Mesendoderm (in vitro differentiated cells): ENCODE data around the gene CCDC181.

Experiments
- DNase-seq: peaks from one replicate; pipeline ENCODE4 v3.0.0; 2013
- H2AK5ac ChIP-seq: 2 replicates; pipeline ENCODE4 v1.6.1; 2013; ENCODE audit warnings: low read length, inconsistent platforms
- H2BK120ac ChIP-seq: 2 replicates; pipeline ENCODE4 v1.6.1; 2013; ENCODE audit warnings: low read depth, mild to moderate bottlenecking, low read length, moderate library complexity, mixed read lengths
- H2BK15ac ChIP-seq: replicated peaks from 2 replicates; pipeline ENCODE4 v1.6.1; 2013; ENCODE audit warnings: low read depth, mild to moderate bottlenecking, moderate library complexity
- H2BK5ac ChIP-seq: 2 replicates; pipeline ENCODE4 v1.6.1; 2013; ENCODE audit warnings: low read length, inconsistent platforms
- H3K18ac ChIP-seq: 2 replicates; pipeline ENCODE4 v1.6.1; 2013; ENCODE audit warnings: mild to moderate bottlenecking, low read length, mixed read lengths
- H3K23ac ChIP-seq: one replicate; pipeline ENCODE4 v1.6.1; 2013; ENCODE audit warnings: low read length
- H3K27ac ChIP-seq: 2 replicates; pipeline ENCODE4 v1.5.1; 2013; ENCODE audit warnings: low read depth, mild to moderate bottlenecking, inconsistent platforms, low read length, moderate library complexity
- H3K27me3 ChIP-seq: 2 replicates; pipeline ENCODE4 v1.6.1; 2013; ENCODE audit warnings: low read length, control low read depth, mild to moderate bottlenecking, inconsistent platforms; ENCODE audit not compliant: insufficient read depth, poor library complexity
- H3K36me3 ChIP-seq: 2 replicates; pipeline ENCODE4 v1.6.1; 2013; ENCODE audit warnings: low read length, inconsistent platforms; ENCODE audit not compliant: control insufficient read depth, insufficient read depth
- H3K4ac ChIP-seq: one replicate; pipeline ENCODE4 v1.6.1; 2013; ENCODE audit warnings: low read depth, mild to moderate bottlenecking, low read length, moderate library complexity
- H3K4me1 ChIP-seq: 2 replicates; pipeline ENCODE4 v1.6.1; 2013; ENCODE audit warnings: low read depth, low read length, inconsistent platforms; ENCODE audit not compliant: control insufficient read depth
- H3K4me2 ChIP-seq: 2 replicates; pipeline ENCODE4 v1.6.1; 2013; ENCODE audit warnings: low read length
- H3K4me3 ChIP-seq: 2 replicates; pipeline ENCODE4 v1.5.1; 2013; ENCODE audit warnings: mild to moderate bottlenecking, low read length
- H3K56ac ChIP-seq: one replicate; pipeline ENCODE4 v1.6.1; 2013; ENCODE audit warnings: low read length
- H3K79me1 ChIP-seq: 2 replicates; pipeline ENCODE4 v1.6.1; 2013; ENCODE audit warnings: low read length, inconsistent platforms
- H3K79me2 ChIP-seq: 2 replicates; pipeline ENCODE4 v1.6.1; 2013; ENCODE audit warnings: mild to moderate bottlenecking, low read length; ENCODE audit not compliant: control insufficient read depth, insufficient read depth
- H3K9ac ChIP-seq: 2 replicates; pipeline ENCODE4 v1.6.1; 2013; ENCODE audit warnings: low read length, inconsistent platforms
- H4K5ac ChIP-seq: one replicate; pipeline ENCODE4 v1.6.1; 2013; ENCODE audit warnings: low read length
- H4K8ac ChIP-seq: one replicate; pipeline ENCODE4 v1.6.1; 2013; ENCODE audit warnings: low read depth, mild to moderate bottlenecking, control low read depth, low read length, moderate library complexity
- WGBS: extraction: QIAGEN DNeasy Blood & Tissue Kit; methylation state at CpG from one replicate; pipeline ENCODE4 v1.1.7; 2013; ENCODE audit warnings: low lambda C conversion rate, missing lambda C conversion rate; ENCODE audit not compliant: insufficient coverage; ENCODE audit errors: extremely low coverage; 5-methylcytosine and 5-hydroxymethylcytosine counted together

The CCDC181 gene

DNA sequence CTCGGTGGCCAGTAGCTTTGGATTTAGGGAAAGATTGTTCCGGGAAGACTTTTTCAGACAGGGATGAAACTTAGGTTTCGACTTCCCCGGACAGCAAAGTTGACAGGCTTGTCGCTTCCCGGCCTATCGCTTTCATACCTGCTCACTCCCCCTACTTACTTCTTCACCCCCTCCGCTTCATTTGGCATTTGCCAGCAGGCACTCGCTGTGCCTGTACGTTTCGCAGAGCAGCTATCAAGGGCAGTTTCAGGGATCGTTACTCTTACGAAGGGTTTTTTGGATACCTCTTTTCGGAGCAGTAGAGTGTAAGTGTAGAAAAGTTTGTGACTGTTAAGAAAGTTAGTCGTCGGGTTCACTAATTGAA is 58.9 kb downstream of the CCDC181 start:
- peak overlapping the region; percentile 91 for H3K56ac ChIP-seq
- H3K27ac ChIP-seq, result peak overlapping the region; percentile 82
- no peak overlapping the region for H3K18ac ChIP-seq
- H2BK15ac ChIP-seq, result no peak overlapping the region
- no peak overlapping the region for H4K8ac ChIP-seq
- no peak overlapping the region for H2BK5ac ChIP-seq
- no peak overlapping the region for H4K5ac ChIP-seq
- H2BK120ac ChIP-seq, result no peak overlapping the region
- peak overlapping the region; percentile 47 for H3K4me2 ChIP-seq
- DNase-seq, result no peak
- H3K36me3 ChIP-seq, result no peaks in the 10 kb centered on the region
- H3K79me2 ChIP-seq, result peaks cover 2% of the 10 kb centered on the region
- WGBS, result no CpG with 5 or more reads among the region's 16 CpGs
- H3K4me3 ChIP-seq, result peak overlapping the region; percentile 90
- no peaks in the 10 kb centered on the region for H3K27me3 ChIP-seq
- H3K23ac ChIP-seq, result no peak overlapping the region
- peak overlapping the region; percentile 84 for H3K9ac ChIP-seq
- H3K79me1 ChIP-seq, result peaks cover 4% of the 10 kb centered on the region
- H2AK5ac ChIP-seq, result no peak overlapping the region
- no peaks in the 10 kb centered on the region for H3K4me1 ChIP-seq
- H3K4ac ChIP-seq, result no peak overlapping the region

DNA sequence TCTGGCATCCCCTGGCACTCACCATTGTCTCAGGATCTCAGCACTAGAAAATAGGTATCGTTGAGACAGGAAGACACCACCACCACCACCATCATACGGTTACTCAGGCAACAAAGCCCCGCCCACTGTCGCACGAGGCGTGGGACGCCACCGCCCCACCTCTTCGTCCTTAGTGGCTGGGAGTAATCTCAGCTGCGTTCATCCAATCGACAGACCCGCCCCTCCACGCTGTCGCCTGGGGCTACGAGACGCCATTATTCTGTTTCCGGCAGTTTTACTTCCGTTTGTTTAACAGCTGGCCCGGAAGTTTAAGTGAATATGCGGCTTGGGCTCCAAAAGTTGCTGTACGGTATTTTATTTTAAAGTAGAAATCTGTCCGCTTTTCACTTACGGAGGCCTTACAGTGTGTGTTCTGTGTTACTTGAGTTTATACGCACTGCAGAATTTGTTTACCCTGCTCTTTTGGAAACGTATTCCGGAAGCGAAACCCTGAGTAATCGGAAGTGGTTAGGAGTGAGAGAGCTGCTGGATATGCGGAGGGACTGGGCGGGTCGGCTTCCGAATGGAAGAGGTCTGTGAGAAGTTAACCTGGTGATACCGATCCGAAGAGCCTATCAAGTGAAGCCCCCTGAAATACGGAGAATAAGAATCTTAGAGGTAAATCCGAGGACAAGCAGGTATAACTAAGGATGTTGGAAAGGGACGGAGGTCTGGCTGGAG is 59.4 kb downstream of the CCDC181 start, which contains the start of the genes BLZF1 and NME7:
Gene BLZF1, plus strand, starts transcription at position 510 of the 720 bp plus-strand sequence. CDS start 1,328 bp downstream, outside the sequence.
Gene NME7, minus strand, starts transcription at position 112 of the 720 bp plus-strand sequence. Its CDS starts 87 bp downstream, at position 25.
- peak within 1 kb of the TSS; percentile 82 for H3K27ac ChIP-seq
- peaks cover 2% of the 10 kb centered on the region for H3K79me2 ChIP-seq
- no peak within 1 kb of the TSS for H2BK5ac ChIP-seq
- H3K79me1 ChIP-seq, result peaks cover 4% of the 10 kb centered on the region
- peak within 1 kb of the TSS; percentile 61 for H3K4me2 ChIP-seq
- peak within 1 kb of the TSS; percentile 91 for H3K56ac ChIP-seq
- H3K36me3 ChIP-seq, result no peaks in the 10 kb centered on the region
- no peak within 1 kb of the TSS for H3K18ac ChIP-seq
- no CpG with 5 or more reads among the region's 37 CpGs for WGBS
- H3K23ac ChIP-seq, result no peak within 1 kb of the TSS
- H3K4ac ChIP-seq, result no peak within 1 kb of the TSS
- no peaks in the 10 kb centered on the region for H3K4me1 ChIP-seq
- peak within 1 kb of the TSS; percentile 90 for H3K4me3 ChIP-seq
- H2BK120ac ChIP-seq, result no peak within 1 kb of the TSS
- no peak within 1 kb of the TSS for H2AK5ac ChIP-seq
- no peaks in the 10 kb centered on the region for H3K27me3 ChIP-seq
- peak within 1 kb of the TSS; percentile 84 for H3K9ac ChIP-seq
- no peak within 1 kb of the TSS for H2BK15ac ChIP-seq
- H4K8ac ChIP-seq, result no peak within 1 kb of the TSS
- peak; percentile 98 for DNase-seq
- no peak within 1 kb of the TSS for H4K5ac ChIP-seq

DNA sequence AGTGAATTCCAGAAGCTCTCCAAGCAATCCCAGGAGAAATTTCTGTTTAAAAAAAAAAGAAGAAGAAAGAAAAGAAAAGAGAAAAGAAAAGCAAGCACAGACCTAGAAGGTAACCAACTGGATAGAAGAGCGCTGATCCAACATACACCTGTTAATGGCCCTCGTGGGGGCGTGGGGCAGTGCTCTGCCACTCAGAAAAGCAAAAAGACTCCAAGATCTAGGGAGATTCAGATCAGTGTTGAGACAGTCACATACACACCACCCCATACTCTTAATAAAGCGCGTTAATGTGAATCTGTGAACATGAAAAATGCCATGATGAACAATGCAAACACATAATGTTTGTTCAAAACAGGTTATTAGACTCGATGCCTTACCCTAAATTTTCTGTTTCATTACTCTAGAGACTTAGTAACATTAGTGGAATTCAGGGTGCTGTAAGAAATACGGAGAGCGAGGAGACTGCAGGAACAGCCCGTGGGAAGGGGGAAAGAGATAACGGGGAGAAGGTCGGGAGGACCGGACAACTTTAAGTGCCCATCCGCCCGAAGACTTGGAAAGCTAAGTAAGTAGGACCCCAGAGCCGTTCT is 60.1 kb downstream of the CCDC181 start:
- peak overlapping the region; percentile 78 for H3K4me3 ChIP-seq
- no peak overlapping the region for H2BK15ac ChIP-seq
- WGBS, result no CpG with 5 or more reads among the region's 15 CpGs
- H4K8ac ChIP-seq, result no peak overlapping the region
- H3K9ac ChIP-seq, result peak overlapping the region; percentile 55
- H3K36me3 ChIP-seq, result no peaks in the 10 kb centered on the region
- peaks cover 2% of the 10 kb centered on the region for H3K79me2 ChIP-seq
- H3K4me1 ChIP-seq, result no peaks in the 10 kb centered on the region
- H2BK5ac ChIP-seq, result no peak overlapping the region
- no peaks in the 10 kb centered on the region for H3K27me3 ChIP-seq
- H3K18ac ChIP-seq, result no peak overlapping the region
- DNase-seq, result no peak
- no peak overlapping the region for H3K23ac ChIP-seq
- H3K79me1 ChIP-seq, result peaks cover 4% of the 10 kb centered on the region
- no peak overlapping the region for H3K4ac ChIP-seq
- H3K56ac ChIP-seq, result peak overlapping the region; percentile 56
- H2AK5ac ChIP-seq, result no peak overlapping the region
- H3K4me2 ChIP-seq, result peak overlapping the region; percentile 61
- H2BK120ac ChIP-seq, result no peak overlapping the region
- no peak overlapping the region for H4K5ac ChIP-seq
- H3K27ac ChIP-seq, result no peak overlapping the region

DNA sequence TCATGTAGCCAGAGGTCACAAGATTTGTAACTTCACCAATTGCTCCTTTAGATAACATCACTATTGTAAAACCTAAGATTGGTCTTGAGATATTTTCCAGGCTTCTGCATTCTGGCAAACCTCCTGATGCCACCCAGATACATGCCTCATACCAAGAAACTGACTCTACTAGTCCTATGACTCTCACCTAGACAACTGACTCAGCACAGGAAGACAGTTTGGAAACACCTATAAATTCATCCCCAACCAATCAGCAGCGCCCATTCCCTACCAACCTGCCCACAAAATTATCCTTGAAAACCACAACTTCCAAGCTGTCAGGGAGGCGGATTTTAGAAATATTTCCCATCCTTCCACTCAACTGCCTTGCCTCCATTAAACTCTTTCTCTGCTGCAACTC is 62.3 kb downstream of the CCDC181 start:
- no peak overlapping the region for H4K5ac ChIP-seq
- no peak overlapping the region for H3K9ac ChIP-seq
- no peak overlapping the region for H3K23ac ChIP-seq
- no peak overlapping the region for H2BK120ac ChIP-seq
- no peak overlapping the region for H2AK5ac ChIP-seq
- peaks cover 4% of the 10 kb centered on the region for H3K79me1 ChIP-seq
- H3K4me3 ChIP-seq, result peak overlapping the region; percentile 6
- no peak overlapping the region for H4K8ac ChIP-seq
- no peak overlapping the region for H3K4me2 ChIP-seq
- no peak for DNase-seq
- H3K27me3 ChIP-seq, result no peaks in the 10 kb centered on the region
- no peak overlapping the region for H3K4ac ChIP-seq
- no peak overlapping the region for H2BK15ac ChIP-seq
- no peak overlapping the region for H3K18ac ChIP-seq
- H3K36me3 ChIP-seq, result no peaks in the 10 kb centered on the region
- no peaks in the 10 kb centered on the region for H3K4me1 ChIP-seq
- no peak overlapping the region for H3K56ac ChIP-seq
- no peak overlapping the region for H3K27ac ChIP-seq
- no peak overlapping the region for H2BK5ac ChIP-seq
- no CpG with 5 or more reads among the region's 2 CpGs for WGBS
- peaks cover 2% of the 10 kb centered on the region for H3K79me2 ChIP-seq

DNA sequence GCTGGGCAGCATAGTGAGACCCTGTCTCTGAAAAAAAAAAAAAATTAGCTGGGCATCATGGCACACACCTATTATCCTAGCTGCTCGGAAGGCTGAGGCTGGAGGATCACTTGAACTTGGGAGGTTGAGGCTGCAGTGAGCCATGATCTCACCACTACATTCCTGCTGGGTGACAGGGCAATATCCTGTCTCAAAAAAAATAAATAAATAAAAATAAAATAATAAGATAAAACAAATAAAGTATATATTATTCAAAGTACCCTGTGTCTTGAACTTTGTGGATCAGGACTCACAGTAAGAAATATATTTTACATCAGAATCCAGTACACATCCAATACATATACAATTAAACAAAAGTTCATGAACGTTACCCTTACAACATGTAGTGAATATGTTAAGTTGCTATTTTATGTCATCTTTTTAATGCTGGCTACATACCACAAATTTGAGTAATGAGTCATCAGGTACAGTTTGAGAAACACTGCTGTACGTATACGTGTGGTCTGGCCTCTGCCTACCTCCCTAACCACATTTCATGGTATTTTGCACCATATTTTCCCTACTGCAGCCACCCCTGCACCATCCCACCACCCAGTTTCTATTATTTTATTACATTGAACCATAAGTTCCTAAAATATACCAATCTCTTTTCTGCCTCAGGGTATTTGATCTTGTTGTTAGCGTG is 64.1 kb downstream of the CCDC181 start:
- WGBS, result no CpG with 5 or more reads among the region's 5 CpGs
- Histone ChIP-seq H2BK5ac (no peak overlapping the region), H3K27ac (no peak overlapping the region), H2BK15ac (no peak overlapping the region), H2AK5ac (no peak overlapping the region), H3K4me1 (no peaks in the 10 kb centered on the region), H2BK120ac (no peak overlapping the region), H3K79me2 (no peaks in the 10 kb centered on the region), H3K79me1 (peaks cover 3% of the 10 kb centered on the region), H3K4ac (no peak overlapping the region), H3K4me2 (no peak overlapping the region), H3K23ac (no peak overlapping the region), H4K8ac (no peak overlapping the region), H3K9ac (no peak overlapping the region), H3K4me3 (no peak overlapping the region), H3K18ac (no peak overlapping the region), H3K27me3 (no peaks in the 10 kb centered on the region), H4K5ac (no peak overlapping the region), H3K56ac (no peak overlapping the region), H3K36me3 (no peaks in the 10 kb centered on the region)
- DNase-seq, result no peak
